GM12878 (cell line): ENCODE measurements around the gene TRPM8. TPM values are rescaled to one million over a fixed set of nuclear protein-coding genes. Genes with fewer than 3 reads are reported as not detected.

ENCODE experiments used
- ATAC-seq: fragments of 200-7000 bp; cut with Tn5 transposase; 3 replicates; pipeline ENCODE4 v1.9.1; 2020; ENCODE audit warnings: mild to moderate bottlenecking, moderate library complexity
- BruUV-seq: library from RNA; stranded (reverse); fragments of 400-500 nt; replicated peaks from 2 replicates; lab custom pipeline; 2021; lab: Mats Ljungman, UMichigan
- CTCF ChIA-PET: fragments of 300-600 bp; sonication (Branson Sonifier 250); formaldehyde crosslinking; extraction: SDS; loops from one replicate; lab custom pipeline; 2021; ENCODE audit warnings: inconsistent platforms; lab: Yijun Ruan, JAX
- POLR2A ChIA-PET: fragments of 350-600 bp; formaldehyde crosslinking; extraction: SDS; loops from one replicate; lab custom pipeline; 2021; ENCODE audit warnings: inconsistent platforms; lab: Charles Lee
- RAD21 ChIA-PET: fragments of 300-600 bp; sonication (Branson Sonifier 250); formaldehyde crosslinking; loops from one replicate; lab custom pipeline; 2023; ENCODE audit warnings: antibody characterized with exemption; ENCODE audit not compliant: unreplicated experiment; lab: Charles Lee
- SMC1A ChIA-PET: fragments of 300-600 bp; sonication (Branson Sonifier 250); formaldehyde crosslinking; loops from one replicate; lab custom pipeline; 2023; ENCODE audit not compliant: unreplicated experiment, uncharacterized antibody; lab: Charles Lee
- DNase-seq: peaks from one replicate; pipeline ENCODE4 v3.0.0-alpha.2; 2011; ENCODE audit warnings: low read depth, low spot score
- FAIRE-seq: peaks from 3 replicates; lab custom pipeline; 2011; peaks lifted over from hg19 to GRCh38; lab: Jason Lieb, UNC
- H2AFZ ChIP-seq: 2 replicates; pipeline ENCODE4 v1.6.0; 2011; ENCODE audit warnings: low read depth, low read length, control low read depth; ENCODE audit not compliant: control insufficient read depth
- H3K27ac ChIP-seq: 2 replicates; pipeline ENCODE4 v1.5.1; 2011; ENCODE audit warnings: control low read depth; ENCODE audit not compliant: control insufficient read depth, insufficient read depth
- H3K27me3 ChIP-seq, 2 experiments: replicated peaks in 1 of 2; 2 replicates each; pipeline versions ENCODE4 v1.6.0 to v1.6.1; 2011; ENCODE audit warnings: low read length in 1 of 2; ENCODE audit not compliant: control insufficient read depth in 2 of 2, insufficient read depth in 2 of 2
- H3K36me3 ChIP-seq, 2 experiments: 2 replicates each; pipeline ENCODE4 v1.5.1; 2011; ENCODE audit warnings: low read length in 1 of 2; ENCODE audit not compliant: control insufficient read depth in 2 of 2, insufficient read depth in 2 of 2
- H3K4me1 ChIP-seq: 2 replicates; pipeline ENCODE4 v1.6.1; 2011; ENCODE audit warnings: mild to moderate bottlenecking, low read length, moderate library complexity, mixed read lengths; ENCODE audit not compliant: control insufficient read depth, insufficient read depth
- H3K4me2 ChIP-seq: 2 replicates; pipeline ENCODE4 v1.6.0; 2011; ENCODE audit warnings: control low read depth; ENCODE audit not compliant: control insufficient read depth, insufficient read depth
- H3K4me3 ChIP-seq: fragments of 200-600 bp; sonication (generic); 2 replicates; pipeline ENCODE4 v1.5.1; 2016
- H3K79me2 ChIP-seq: 2 replicates; pipeline ENCODE4 v1.6.0; 2011; ENCODE audit warnings: low read length; ENCODE audit not compliant: control insufficient read depth, insufficient read depth
- H3K9ac ChIP-seq: 2 replicates; pipeline ENCODE4 v1.8.0; 2011; ENCODE audit warnings: low read length, control low read depth, mixed read lengths; ENCODE audit not compliant: control insufficient read depth, insufficient read depth
- H3K9me3 ChIP-seq: replicated peaks from 3 replicates; pipeline ENCODE4 v1.5.1; 2011; ENCODE audit warnings: mild to moderate bottlenecking, low read length; ENCODE audit not compliant: control insufficient read depth, insufficient read depth
- H4K20me1 ChIP-seq: 2 replicates; pipeline ENCODE4 v1.6.0; 2011; ENCODE audit not compliant: control insufficient read depth, insufficient read depth
- CHD4 ChIP-seq: fragments of 200-600 bp; sonication (generic); IDR thresholded peaks from 2 replicates; pipeline ENCODE4 v1.6.1; 2016; ENCODE audit warnings: mild to moderate bottlenecking
- E2F8 ChIP-seq: fragments of 450-650 bp; IDR thresholded peaks from 2 replicates; pipeline ENCODE4 v1.6.1; 2018; ENCODE audit warnings: mild to moderate bottlenecking, low read depth, moderate library complexity; ENCODE audit not compliant: partially characterized antibody
- ZBTB40 ChIP-seq: fragments of 450-650 bp; IDR thresholded peaks from 2 replicates; pipeline ENCODE4 v1.6.1; 2016; ENCODE audit warnings: mild to moderate bottlenecking, moderate library complexity, borderline replicate concordance
- WGBS: methylation state at CpG from one replicate; pipeline ENCODE4 v1.1.6; 2016; ENCODE audit warnings: low lambda C conversion rate; ENCODE audit not compliant: insufficient replicate concordance, insufficient coverage; ENCODE audit errors: missing lambda C conversion rate; 5-methylcytosine and 5-hydroxymethylcytosine counted together
- in situ Hi-C: fragments of 300-500 bp; cut with MboI; formaldehyde crosslinking; loops from 9 replicates; pipeline ENCODE4 v1.14.3; 2018; ENCODE audit warnings: mixed read lengths
- intact Hi-C: fragments of 100-400 bp; cut with micrococcal nuclease; formaldehyde crosslinking; loops from one replicate; pipeline ENCODE4 v1.14.2; 2022; ENCODE audit not compliant: unreplicated experiment
- polyA plus RNA-seq, 11 experiments: library from polyadenylated mRNA; depleted of rRNA in 4 of 11; unstranded in 6 of 11; stranded (reverse) in 5 of 11; fragments of >200 nt; fragmentation: Nextera tagmentation in 4 of 11; fragmentation: Illumina TruSeq in 1 of 11; extraction: Ambion mirVana in 4 of 11; extraction: Trizol in 1 of 11; gene quantifications; 1 replicate in 1 of 11; 2 replicates in 10 of 11; pipeline versions ENCODE4 v1.2.1 to v1.2.3, GENCODE V29; 2011 to 2016; ENCODE audit warnings: inconsistent platforms in 2 of 11, missing spikeins in 2 of 11, low read depth in 1 of 11
- total RNA-seq, 4 experiments: library from RNA; depleted of rRNA in 3 of 4; stranded (reverse); fragments of >200 nt in 3 of 4; fragmentation: Illumina TruSeq in 1 of 4; extraction: Trizol in 1 of 4; gene quantifications; 2 replicates each; pipeline versions ENCODE4 v1.2.1 to v1.2.3, GENCODE V29; 2013 to 2021

TRPM8 gene
- total and polyA plus RNA-seq, 10 of the 15 experiments (the other 5 are each of a cell fraction or from before 2014, with no cell fraction given): 3.9 TPM; not detected in 9

- H4K20me1 ChIP-seq: no peaks in the 10 kb centered on the region; the same call in 1 of the 2 replicates
- ATAC-seq (no peak), FAIRE-seq (no peak), DNase-seq (no peak)
- ChIA-PET RAD21 (no interaction called here), CTCF (no interaction called here), SMC1A (no interaction called here), POLR2A (no interaction called here)
- H3K4me2 ChIP-seq: no peak overlapping the region
- no peaks in the 10 kb centered on the region; a peak in 3 of 4 replicates for H3K27me3 ChIP-seq
- intact Hi-C loops: no loop called here
- H2AFZ ChIP-seq: no peak overlapping the region
- no peaks in the 10 kb centered on the region for H3K4me1 ChIP-seq
- no peak overlapping the region for H3K9ac ChIP-seq
- TF ChIP-seq ZBTB40 (no peak), CHD4 (no peak), E2F8 (no peak)
- no peak overlapping the region for H3K4me3 ChIP-seq
- 0% methylated on average over 4 of the region's 4 CpGs for WGBS
- no peaks in the 10 kb centered on the region for H3K36me3 ChIP-seq
- BruUV-seq: no TSS peak
- H3K27ac ChIP-seq: no peak overlapping the region
- H3K79me2 ChIP-seq: no peaks in the 10 kb centered on the region
- in situ Hi-C loops: no loop called here
- no peaks in the 10 kb centered on the region for H3K9me3 ChIP-seq
Observed at GRCh38 chr2:233929352-233930022, 12.3 kb downstream of the TRPM8 start.
